GM19328 (cell line): ENCODE results near the gene AP3S1.
"Not testable (repeated sequence)": the region's sequence is repeated elsewhere in the genome, so short reads cannot be mapped to it uniquely, and the experiment has no call there.

Experiments
- ATAC-seq: cut with Tn5 transposase; IDR thresholded peaks from one replicate; pipeline ENCODE4 v1.9.1; 2021; ENCODE audit warnings: mild to moderate bottlenecking, moderate library complexity; ENCODE audit not compliant: unreplicated experiment

The AP3S1 gene

GRCh38 chr5:115869256-115869795, 27.6 kb downstream of the AP3S1 start:
- ATAC-seq: no peak

DNA sequence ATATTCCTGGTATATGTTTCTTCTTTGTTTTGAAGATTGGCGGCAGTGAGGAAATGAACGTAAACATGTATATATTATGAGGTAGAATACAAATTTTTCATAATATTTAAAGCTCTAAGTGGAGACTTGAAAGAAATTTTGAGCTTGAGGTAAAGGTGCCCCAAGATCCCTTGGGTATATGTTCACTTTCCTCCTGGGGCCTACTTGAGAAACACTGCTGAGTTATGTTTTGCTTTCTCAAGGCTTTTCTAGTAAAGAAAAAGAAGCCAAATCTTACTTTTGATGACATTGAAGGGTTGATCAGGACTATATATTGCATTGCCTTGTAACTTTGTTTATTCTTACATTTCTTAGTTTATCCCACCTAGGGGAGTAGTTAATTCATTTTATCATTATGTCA, 30.7 kb downstream of the AP3S1 start:
- no peak for ATAC-seq

DNA sequence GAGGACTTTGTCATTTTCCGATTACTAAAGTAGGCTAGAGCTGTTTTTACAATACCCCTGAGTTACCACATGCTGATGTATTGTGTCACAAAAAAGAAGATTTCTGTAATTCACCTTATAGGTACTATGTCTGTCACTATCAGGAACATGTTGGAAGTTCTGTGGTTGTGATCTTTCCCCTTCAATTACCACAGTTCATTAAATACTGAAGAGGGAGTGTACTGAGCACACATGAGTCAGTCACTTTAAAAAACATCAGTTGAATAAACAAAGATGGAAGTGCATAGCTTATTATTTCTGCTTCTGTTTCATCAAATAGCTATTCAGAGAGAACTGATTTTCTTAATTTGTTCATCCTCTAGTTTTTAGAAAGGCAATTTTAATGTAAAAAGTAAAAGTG, 31.7 kb downstream of the AP3S1 start:
- ATAC-seq: no peak

- ATAC-seq: no peak
These were observed 33.7 kb downstream of the AP3S1 start for GRCh38 chr5:115875447-115875846.

GRCh38 chr5:115877342-115877741, 35.6 kb downstream of the AP3S1 start:
- not testable (repeated sequence) for ATAC-seq

GRCh38 chr5:115882434-115882833, 40.7 kb downstream of the AP3S1 start:
- not testable (repeated sequence) for ATAC-seq

DNA sequence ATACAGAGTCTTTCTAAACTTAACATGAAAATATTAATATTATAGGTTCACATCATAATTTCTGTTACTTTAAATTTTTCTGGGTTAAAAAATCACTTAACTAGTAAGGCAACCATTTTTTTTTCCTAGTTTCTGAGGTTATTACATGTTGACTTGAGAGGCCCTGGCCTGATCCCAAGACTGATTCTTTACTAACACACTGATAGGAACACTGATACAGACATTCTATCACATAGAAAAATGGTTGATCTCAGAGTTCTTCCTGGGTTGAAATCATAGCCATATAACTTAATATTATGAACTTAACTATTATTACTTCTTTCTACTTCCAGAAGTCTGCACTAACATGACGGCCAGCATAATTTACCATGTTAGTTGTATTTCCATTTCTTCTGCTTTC, 43.0 kb downstream of the AP3S1 start:
- no peak for ATAC-seq

- ATAC-seq: not testable (repeated sequence)
These were observed 43.5 kb downstream of the AP3S1 start for GRCh38 chr5:115885208-115885607.

- ATAC-seq: no peak
These were observed 46.3 kb downstream of the AP3S1 start for GRCh38 chr5:115888027-115888426.

GRCh38 chr5:115892021-115892420, 50.3 kb downstream of the AP3S1 start:
- no peak for ATAC-seq

GRCh38 chr5:115894342-115894741, 52.6 kb downstream of the AP3S1 start:
- no peak for ATAC-seq

DNA sequence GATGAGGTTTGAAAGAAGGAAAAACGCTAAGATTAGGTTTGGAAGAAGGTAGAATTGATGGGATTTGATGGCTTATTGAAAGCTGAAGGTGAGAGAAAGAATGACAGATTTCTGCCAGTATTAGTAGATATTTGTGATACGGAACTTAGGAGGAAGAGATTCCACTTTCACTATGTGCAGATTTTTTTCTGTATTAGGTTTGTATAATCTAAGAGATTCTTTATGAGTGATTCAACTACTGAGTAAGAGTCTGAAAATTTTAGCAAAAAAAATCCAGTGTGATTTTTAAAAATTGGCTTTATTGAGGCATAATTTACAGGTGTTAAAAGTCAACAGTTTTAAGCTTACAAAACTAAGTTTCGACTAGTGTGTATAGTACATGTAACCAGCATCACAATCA, 54.1 kb downstream of the AP3S1 start:
- no peak for ATAC-seq

DNA sequence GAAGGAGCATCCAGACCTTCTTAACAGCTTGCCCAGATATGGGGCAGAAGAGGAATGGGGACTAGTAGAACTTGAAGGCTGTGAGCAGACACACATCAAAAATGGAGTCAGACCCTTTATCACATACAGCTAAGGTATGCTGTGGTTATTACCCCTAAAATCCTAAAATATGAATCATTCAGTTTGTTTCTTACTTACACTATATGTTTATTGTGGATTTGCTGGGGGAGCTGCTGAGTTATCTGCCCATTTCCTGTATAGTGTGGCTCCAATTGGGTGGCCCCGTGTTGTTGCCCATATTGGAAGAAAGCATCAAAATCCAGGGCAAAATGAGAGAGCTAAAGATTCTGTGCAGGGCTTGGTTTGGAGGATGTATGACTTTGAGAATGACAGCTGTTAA, 56.9 kb downstream of the AP3S1 start:
- ATAC-seq: no peak

GRCh38 chr5:115907177-115907576, 65.4 kb downstream of the AP3S1 start:
- ATAC-seq: no peak

GRCh38 chr5:115913623-115914400, 72.1 kb downstream of the AP3S1 start:
- ATAC-seq: not testable (repeated sequence)

DNA sequence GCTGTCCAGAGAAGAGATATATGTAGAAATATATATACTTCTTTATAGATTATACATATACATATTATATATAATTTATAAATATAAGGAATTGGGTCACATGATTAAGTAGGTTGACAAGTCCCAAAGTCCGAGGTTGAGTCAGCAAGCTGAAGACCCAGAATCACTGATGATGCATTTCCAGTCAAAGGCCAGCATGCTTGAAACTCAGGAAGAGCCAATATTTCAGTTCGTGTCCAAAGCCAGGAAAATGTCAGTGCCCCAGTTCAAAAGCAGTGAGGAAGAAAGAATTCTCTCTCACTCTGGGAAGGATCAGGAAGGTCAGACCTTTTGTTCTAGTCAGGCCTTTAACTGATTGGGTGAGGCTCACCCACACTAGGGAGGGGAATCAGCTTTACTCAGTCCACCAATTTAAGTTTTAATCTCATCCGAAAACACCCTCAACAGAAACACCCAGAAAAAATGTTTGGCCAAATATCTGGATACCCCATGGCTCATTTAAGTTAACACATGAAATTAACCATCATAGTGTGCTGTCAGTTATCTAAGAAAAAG, 78.5 kb downstream of the AP3S1 start:
- ATAC-seq: no peak

GRCh38 chr5:115928578-115929407, 87.1 kb downstream of the AP3S1 start:
- ATAC-seq: not testable (repeated sequence)

GRCh38 chr5:115930171-115930570, 88.4 kb downstream of the AP3S1 start:
- not testable (repeated sequence) for ATAC-seq

GRCh38 chr5:115930630-115931337, 89.0 kb downstream of the AP3S1 start:
- ATAC-seq: no peak

DNA sequence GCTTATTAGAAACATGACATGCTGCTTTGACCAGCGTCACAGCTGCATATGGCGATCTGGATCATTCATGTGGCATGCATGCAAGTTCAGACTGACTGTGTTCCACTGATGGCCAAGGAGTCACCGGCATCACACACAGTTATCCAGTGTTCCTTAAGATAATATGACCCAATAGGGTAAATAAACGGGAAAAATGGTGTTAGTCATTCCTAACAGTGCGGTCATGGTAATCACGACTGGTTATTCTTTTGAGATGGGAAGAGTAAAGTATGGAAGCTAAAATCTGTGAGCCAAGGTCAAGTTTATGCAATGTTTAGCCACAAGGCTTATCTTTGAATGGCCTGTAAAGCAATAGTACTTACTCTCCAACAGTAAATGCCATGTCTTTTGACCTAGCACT, 91.3 kb downstream of the AP3S1 start:
- ATAC-seq: no peak
